ENCODE measurements around the gene HCAR1.

DNA sequence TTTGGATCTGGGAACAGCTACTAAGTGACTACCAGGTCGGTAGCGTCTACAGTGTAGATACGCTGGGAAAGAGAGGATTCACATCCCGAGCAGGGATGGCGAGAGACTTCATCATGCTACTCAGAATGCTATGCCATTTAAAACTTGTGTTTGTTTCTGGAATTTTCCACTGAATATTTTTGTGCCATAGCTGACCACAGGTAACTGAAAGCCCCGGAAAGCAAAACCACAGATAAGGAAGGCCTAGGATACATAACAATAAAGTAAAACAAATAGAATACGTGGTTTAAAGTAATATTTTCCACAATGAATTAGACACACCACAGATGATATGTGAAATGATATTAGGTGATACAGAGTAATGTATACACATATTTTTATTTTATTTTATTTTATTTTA is 7.9 kb upstream of the HCAR1 start:
- TF ChIP-seq EZH2 (IDR thresholded peaks at IDR 0.05; ENCODE audit: insufficient read depth, poor library complexity, severe bottlenecking) (no peak), EZH2phosphoT487 (IDR thresholded peaks at IDR 0.05; ENCODE audit: insufficient read depth, low read depth) (no peak)

All from GM23248 (cell line).